Jurkat, Clone E6-1 (cell line): ENCODE data around the gene ATG4B.

Experiments
- DNase-seq: peaks from one replicate; pipeline ENCODE4 v3.0.0-alpha.2; 2011; ENCODE audit warnings: low read depth, low spot score
- H3K4me3 ChIP-seq: 2 replicates; pipeline ENCODE4 v1.5.1; 2011; ENCODE audit warnings: mild to moderate bottlenecking, low read length, control low read depth, moderate library complexity

Gene ATG4B

DNA sequence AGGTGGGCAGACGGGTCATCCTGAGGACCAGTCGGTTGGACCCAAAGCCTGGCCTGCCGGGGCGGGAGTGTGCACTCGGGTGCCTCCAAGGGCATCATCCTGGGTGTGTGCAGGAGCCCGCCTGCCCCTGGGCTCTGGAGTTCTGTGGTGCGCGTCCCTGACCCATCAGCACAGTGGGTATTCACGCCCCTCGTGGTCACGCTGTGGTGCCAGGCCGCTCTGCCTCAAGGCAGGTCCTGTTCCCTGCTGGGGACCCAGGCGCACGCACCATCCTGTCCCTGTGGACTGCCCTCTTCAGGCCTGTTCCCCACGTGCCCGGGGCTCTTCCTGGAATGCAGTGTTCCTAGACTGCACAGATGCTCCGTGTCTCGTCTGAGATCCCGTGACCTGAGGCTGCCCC is 82.6 kb downstream of the ATG4B start:
- no peak overlapping the region for H3K4me3 ChIP-seq
- DNase-seq, result no peak

DNA sequence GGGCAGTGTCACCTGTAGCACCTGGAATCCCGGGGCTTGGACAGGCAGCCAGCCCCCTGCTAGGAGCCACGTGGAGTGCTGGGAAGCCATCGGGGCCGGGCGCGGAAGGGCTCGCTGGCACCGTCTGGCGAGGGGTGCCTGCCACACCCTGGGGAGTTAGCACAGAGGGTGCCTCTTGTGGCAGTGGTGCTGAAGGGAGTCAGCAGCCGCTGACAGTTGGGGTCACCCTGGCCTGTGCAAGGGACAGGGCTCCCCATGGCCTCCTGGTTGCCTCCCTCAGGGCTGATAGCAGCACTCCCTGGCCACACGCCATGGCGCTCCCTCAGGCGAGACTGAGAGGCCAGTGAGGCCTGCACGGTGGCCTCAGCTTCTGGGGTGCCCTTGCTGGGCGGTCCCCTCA is 83.1 kb downstream of the ATG4B start:
- DNase-seq, result no peak
- H3K4me3 ChIP-seq, result no peak overlapping the region

DNA sequence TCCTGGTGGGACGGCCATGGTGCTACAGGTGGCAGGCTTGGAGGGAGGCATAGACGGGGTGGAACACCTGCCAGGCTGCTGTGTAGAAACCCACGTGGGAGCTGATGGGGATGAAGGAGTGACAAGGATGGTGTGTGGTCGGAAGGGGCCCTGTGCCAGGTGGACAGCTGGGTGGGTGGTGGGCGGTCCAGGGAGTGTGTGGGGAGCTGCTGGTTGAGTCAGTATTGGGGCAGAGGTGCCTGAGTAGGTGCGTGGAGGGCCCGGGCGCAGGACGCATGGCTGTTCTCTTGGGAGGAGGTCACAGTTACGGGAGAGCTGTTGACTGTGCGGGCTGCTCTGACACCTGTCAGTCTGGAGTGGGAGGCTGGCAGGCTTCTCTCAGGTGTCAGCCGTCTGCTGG is 84.4 kb downstream of the ATG4B start:
- H3K4me3 ChIP-seq, result no peak overlapping the region
- no peak for DNase-seq

DNA sequence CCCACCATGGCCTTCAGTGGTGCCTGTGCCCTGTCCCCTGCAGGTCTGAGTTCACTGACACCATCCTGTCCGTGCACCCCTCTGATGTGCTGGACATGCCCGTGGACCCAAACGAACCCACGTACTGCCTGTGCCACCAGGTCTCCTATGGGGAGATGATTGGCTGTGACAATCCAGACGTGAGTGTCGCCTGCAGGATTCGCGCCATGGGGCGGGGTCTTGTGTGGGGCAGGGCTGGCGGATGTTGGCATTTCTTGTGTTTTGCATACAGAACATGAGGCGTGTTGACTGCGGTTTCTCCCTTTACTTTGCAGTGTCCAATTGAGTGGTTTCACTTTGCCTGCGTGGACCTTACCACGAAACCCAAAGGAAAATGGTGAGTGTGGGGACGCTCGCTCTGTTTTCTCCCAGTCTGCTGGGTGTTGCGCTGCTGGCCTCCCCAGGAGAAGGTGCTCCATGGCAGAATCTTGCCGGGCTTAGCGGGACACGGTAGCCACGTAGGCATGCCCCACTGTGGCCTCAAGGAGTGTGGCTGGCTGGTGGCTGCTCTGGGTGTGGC is 85.5 kb downstream of the ATG4B start:
- no peak for DNase-seq
- no peak overlapping the region for H3K4me3 ChIP-seq
